GM21619 (cell line): ENCODE data around the gene CALN1.
"Not testable (repeated sequence)": the region's sequence is repeated elsewhere in the genome, so short reads cannot be mapped to it uniquely, and the experiment has no call there.

Experiments used
- ATAC-seq: cut with Tn5 transposase; IDR thresholded peaks from one replicate; pipeline ENCODE4 v1.9.1; 2021; ENCODE audit not compliant: unreplicated experiment

The CALN1 gene

GRCh38 chr7:72409638-72410015 is 2.5 kb downstream of the CALN1 start:
- ATAC-seq: no peak

DNA sequence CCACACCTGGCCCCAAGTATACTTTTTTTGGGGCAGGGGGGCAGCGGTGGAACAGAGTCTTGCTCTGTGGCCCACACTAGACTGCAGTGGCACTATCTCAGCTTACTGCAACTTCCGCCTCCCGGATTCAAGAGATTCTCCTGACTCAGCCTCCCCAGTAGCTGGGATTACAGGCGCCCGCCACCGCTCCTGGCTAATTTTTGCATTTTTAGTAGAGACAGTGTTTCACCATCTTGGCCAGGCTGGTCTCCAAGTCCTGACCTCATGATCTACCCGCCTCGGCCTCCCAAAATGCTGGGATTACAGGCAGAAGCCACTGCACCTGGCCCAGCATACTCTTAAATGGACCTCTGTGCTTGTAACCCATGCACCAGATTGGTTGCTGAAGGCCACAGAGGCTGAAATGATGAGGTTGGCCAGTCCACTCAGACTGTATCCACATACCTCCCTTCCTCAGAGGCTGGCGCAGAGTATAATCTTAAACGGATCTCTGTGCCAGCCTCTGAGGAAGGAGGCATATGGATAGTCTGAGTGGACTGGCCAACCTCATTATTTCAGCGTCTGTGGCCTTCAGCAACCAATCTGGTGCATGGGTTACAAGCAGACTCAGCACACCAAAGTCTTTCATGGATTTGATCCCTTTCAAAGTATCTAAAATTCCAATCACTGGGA is 3.0 kb downstream of the CALN1 start:
- ATAC-seq: no peak

- no peak for ATAC-seq
Observed at GRCh38 chr7:72406820-72407403, 5.2 kb downstream of the CALN1 start.

GRCh38 chr7:72405871-72406270 is 6.3 kb downstream of the CALN1 start:
- ATAC-seq: no peak

- ATAC-seq: no peak
Observed at GRCh38 chr7:72405418-72405817, 6.7 kb downstream of the CALN1 start.

- no peak for ATAC-seq
Observed at GRCh38 chr7:72404743-72405142, 7.4 kb downstream of the CALN1 start.

DNA sequence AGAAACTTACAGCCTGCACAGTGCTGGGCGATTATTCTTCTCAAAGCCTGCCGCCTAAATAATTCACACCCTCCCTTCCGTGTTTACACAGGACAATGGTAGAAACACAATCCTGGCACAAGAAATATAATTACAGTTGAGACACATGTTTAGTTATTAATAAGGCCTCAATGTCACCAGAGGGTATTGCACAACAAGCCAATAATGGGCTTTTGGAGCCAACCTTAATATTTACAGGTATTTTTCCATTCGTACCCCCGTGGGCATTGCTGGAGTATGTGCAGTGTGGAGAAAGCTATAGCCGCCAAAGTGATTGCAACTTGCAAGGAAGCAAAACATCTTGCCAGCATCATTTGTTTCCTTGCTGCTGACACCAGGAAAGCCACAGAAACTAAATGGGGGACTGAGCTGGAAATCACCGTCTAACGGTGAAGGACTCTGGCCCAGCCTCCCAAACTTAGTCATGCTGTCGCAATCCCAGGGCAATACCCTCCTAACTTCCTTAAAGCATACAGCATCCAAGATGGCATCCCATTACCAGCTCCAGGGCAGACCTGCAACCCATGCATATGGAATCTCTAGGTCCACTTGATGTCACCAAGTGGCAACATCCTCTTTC is 8.6 kb downstream of the CALN1 start:
- ATAC-seq: no peak

DNA sequence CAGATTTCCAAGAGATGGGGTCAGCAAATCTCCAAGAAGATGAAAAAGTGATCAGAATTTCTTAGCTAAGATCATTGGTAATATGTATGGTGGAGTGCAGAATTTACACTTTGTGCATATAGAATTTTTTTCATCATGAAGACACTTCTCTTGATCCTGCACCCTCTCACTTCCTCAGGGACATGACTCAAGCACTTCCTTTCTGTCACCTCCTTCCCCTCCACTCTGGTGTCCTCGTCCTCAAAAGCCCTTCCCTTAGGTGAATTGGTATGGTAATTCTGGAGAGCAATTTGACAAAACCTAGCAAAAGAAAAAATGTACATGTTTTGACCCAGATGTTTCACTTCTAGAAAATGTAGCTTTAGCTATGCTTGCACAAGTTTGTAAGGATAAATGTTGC is 18.1 kb downstream of the CALN1 start:
- no peak for ATAC-seq

DNA sequence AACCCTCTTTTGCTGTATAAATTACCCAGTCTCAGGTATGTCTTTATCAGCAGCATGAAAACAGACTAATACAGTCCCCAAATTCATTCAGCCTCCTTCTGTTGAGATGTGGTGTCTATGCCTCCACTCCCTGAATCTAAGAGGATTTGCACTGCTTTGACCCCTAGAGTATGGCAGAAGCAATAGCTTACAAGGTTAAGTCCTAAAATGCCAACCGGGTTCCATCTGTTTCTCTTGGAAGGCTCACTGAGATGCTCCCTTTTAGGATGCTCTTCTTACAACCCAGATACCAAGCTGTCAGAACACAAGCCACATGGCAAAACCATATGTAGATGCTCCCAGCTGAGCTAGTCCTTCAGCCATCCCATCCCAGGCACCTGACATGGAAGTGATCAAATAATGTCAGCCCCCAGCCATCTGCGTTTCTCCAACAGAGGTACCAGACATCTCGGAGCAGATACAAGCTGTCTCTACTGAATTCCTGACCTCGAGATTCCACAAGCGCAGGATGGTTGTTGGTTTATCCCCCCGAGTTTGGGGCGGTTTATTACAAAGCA is 20.2 kb downstream of the CALN1 start:
- ATAC-seq: no peak

GRCh38 chr7:72386118-72386517 is 26.0 kb downstream of the CALN1 start:
- no peak for ATAC-seq

DNA sequence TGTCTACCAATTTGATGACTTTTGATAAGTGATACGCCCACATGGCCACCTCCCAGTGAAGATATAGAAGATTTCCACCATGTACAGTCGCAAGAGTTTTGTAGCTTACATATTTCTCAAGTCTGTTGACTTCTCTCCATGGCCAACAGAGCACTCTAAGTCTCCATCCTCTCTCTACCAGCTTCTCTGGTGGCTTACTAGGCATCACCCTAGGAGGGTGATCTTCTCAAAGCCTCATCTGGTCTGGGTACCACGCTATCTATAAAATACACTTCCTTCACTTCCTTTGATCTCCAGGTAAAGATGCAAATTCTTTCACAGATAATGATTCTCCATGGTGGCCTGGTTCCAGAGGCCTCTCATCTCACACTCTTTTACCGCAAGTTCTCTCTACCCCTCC is 49.9 kb downstream of the CALN1 start:
- no peak for ATAC-seq

- ATAC-seq: no peak
Observed at GRCh38 chr7:72345208-72345727, 66.9 kb downstream of the CALN1 start.

- ATAC-seq: no peak
Observed at GRCh38 chr7:72343991-72344390, 68.1 kb downstream of the CALN1 start.

DNA sequence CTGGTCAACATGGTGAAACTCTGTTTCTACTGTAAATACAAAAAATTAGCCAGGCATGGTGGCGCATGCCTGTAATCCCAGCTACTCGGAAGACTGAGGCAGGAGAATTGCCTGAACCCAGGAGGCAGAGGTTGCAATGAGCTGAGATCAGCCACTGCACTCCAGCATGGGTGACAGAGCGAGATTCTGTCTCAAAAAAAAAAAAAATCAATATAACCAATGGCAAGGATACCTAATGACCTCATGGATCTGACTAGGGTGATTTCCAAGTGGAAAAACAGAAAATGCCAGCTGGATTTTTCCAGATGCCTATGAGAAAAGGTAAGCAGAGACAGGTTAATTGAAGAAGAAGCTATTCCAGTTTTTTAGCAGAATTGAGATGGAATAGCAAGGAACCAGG is 68.8 kb downstream of the CALN1 start:
- not testable (repeated sequence) for ATAC-seq

- no peak for ATAC-seq
Observed at GRCh38 chr7:72337390-72338167, 74.6 kb downstream of the CALN1 start.

- ATAC-seq: no peak
Observed at GRCh38 chr7:72336632-72337389, 75.3 kb downstream of the CALN1 start.

GRCh38 chr7:72336382-72336631 is 75.8 kb downstream of the CALN1 start:
- ATAC-seq: no peak

- ATAC-seq: no peak
Observed at GRCh38 chr7:72335561-72336381, 76.4 kb downstream of the CALN1 start.

DNA sequence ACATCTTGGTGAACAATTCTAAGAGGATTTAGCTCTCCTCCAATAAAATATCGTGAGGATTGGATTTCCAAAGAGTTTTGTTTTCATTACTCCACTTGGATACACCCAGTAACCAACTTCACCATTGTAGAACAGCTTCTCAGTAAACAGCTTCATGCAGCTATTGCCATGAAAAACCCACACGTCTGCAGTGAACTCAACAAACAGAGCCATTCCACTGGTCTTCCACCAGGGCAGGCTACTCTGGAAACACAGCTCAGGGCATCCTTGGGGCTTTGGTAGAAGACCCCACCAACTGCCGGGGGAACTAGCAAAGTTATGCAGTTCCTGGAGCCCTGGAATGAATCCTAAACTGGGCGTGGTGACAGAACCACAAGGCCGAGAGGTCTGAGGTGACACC is 77.4 kb downstream of the CALN1 start:
- ATAC-seq: no peak

DNA sequence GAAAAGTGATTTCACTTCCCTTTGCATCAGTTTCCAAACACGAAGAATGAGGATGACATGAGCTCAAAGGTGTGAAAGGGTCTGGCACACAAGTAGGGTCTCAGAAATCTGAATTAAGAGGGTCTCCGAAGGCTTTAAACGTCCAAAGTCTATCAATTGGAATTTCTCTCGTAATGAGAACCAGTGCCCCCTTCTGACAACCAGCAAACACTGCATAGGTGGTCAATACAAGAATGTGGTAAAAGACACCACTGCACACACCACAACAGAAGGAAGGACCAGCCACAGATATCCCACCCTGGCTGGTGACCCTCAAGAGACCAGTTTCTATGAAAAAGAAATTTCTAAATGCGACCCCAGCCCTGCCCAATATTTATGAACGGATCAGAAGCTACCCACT is 78.1 kb downstream of the CALN1 start:
- no peak for ATAC-seq
